ENCODE results near the gene OLIG2. TPM values are rescaled to one million over a fixed set of nuclear protein-coding genes. Genes with fewer than 3 reads are reported as not detected.

OLIG2 gene
- not detected for total RNA-seq
- total RNA-seq (2013), result not detected

DNA sequence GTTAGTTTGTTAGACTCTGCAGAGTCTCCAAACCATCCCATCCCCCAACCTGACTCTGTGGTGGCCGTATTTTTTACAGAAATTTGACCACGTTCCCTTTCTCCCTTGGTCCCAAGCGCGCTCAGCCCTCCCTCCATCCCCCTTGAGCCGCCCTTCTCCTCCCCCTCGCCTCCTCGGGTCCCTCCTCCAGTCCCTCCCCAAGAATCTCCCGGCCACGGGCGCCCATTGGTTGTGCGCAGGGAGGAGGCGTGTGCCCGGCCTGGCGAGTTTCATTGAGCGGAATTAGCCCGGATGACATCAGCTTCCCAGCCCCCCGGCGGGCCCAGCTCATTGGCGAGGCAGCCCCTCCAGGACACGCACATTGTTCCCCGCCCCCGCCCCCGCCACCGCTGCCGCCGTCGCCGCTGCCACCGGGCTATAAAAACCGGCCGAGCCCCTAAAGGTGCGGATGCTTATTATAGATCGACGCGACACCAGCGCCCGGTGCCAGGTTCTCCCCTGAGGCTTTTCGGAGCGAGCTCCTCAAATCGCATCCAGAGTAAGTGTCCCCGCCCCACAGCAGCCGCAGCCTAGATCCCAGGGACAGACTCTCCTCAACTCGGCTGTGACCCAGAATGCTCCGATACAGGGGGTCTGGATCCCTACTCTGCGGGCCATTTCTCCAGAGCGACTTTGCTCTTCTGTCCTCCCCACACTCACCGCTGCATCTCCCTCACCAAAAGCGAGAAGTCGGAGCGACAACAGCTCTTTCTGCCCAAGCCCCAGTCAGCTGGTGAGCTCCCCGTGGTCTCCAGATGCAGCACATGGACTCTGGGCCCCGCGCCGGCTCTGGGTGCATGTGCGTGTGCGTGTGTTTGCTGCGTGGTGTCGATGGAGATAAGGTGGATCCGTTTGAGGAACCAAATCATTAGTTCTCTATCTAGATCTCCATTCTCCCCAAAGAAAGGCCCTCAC, at the start of gene OLIG2:
OLIG2 (plus strand) TSS at position 447 of the 954 bp plus-strand sequence. CDS start 928 bp downstream, outside the sequence.
- intact Hi-C loops (cut with micrococcal nuclease), result loop anchor here (10.0 kb wide), 1 partner anchor 99 kb away; no protein-coding TSS in a partner anchor
- Mint-ChIP-seq H3K4me1 (peaks cover 51 to 62% of the 10 kb centered on the region in 2 donors), H3K4me3 (peak within 1 kb of the TSS; percentile 78), H3K9me3 (no peaks in the 10 kb centered on the region), H3K27me3 (ENCODE audit: low read depth in 2 of 2) (peaks cover 63 to 72% of the 10 kb centered on the region in 2 donors), H3K36me3 (peaks cover 6% of the 10 kb centered on the region), H3K27ac (peak within 1 kb of the TSS; percentile 42 to 80)
- ATAC-seq (no peak), DNase-seq (no peak)
- H3K36me3 ChIP-seq (ENCODE audit: control insufficient read depth, insufficient read depth, low read length), result no peaks in the 10 kb centered on the region
- H3K27me3 ChIP-seq (ENCODE audit: control insufficient read depth, insufficient read depth, low read length), result peaks cover 94% of the 10 kb centered on the region
- WGBS (ENCODE audit: insufficient coverage), result 5% methylated on average over 55 of the region's 59 CpGs
- no peak within 1 kb of the TSS for H3K27ac ChIP-seq (ENCODE audit: low read length)
- H3K4me1 ChIP-seq (ENCODE audit: control insufficient read depth, insufficient read depth, low read length), result peaks cover 73% of the 10 kb centered on the region
- TF ChIP-seq, protein P1, sequence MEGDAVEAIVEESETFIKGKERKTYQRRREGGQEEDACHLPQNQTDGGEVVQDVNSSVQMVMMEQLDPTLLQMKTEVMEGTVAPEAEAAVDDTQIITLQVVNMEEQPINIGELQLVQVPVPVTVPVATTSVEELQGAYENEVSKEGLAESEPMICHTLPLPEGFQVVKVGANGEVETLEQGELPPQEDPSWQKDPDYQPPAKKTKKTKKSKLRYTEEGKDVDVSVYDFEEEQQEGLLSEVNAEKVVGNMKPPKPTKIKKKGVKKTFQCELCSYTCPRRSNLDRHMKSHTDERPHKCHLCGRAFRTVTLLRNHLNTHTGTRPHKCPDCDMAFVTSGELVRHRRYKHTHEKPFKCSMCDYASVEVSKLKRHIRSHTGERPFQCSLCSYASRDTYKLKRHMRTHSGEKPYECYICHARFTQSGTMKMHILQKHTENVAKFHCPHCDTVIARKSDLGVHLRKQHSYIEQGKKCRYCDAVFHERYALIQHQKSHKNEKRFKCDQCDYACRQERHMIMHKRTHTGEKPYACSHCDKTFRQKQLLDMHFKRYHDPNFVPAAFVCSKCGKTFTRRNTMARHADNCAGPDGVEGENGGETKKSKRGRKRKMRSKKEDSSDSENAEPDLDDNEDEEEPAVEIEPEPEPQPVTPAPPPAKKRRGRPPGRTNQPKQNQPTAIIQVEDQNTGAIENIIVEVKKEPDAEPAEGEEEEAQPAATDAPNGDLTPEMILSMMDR (IDR thresholded peaks at IDR 0.05), result no peak
- peaks cover 3% of the 10 kb centered on the region for H3K9me3 ChIP-seq (ENCODE audit: control insufficient read depth, insufficient read depth, low read length)
- no peak within 1 kb of the TSS for H3K4me3 ChIP-seq (ENCODE audit: low read length)

DNA sequence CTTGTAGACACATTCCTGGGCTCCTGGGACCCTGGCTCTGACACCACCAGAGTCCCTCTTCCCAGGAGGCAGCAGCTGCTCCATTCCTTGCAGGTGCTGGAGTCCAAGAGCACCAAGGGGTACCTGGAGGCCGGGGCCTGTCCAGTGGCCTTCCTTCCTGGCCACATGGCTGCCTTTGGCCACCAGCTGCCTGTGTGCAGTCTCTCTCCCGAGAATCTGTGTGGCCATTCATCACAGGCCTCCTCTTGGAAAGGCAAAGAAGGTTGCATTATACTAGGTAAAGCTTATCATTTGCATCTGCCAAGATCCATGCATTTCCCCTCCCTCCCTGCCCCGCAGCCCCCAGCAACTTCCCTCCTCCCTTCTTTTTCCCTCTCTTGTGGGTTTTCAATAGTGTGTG, 48.9 kb upstream of the OLIG2 start:
- 96% methylated on average over 3 of the region's 3 CpGs for WGBS (ENCODE audit: insufficient coverage)
- H3K4me3 Mint-ChIP-seq, result no peak overlapping the region
- H3K9me3 ChIP-seq (ENCODE audit: control insufficient read depth, insufficient read depth, low read length), result no peaks in the 10 kb centered on the region

DNA sequence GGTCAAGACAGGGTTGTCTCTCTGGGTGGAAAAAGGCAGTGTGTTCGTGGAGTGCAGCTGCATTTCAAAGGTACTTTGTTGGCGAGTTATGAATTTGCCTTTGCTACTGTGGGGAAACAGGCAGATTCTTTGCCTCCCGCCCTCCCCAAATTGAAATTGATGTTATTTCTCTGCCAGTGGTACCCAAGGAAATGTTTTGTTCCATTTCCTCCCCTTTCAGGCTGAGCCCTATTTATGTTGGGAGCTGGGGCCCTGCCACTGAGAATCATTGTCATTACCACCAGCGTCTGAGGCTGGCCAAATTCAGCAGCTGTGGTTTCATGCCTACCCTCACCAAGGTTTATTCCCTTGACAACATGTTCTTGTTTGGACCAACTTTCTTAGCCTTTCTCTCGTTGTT, 48.5 kb upstream of the OLIG2 start:
- H3K4me3 ChIP-seq (ENCODE audit: low read length), result no peak overlapping the region
- Mint-ChIP-seq H3K27ac (no peak overlapping the region), H3K27me3 (ENCODE audit: low read depth in 2 of 2) (peaks cover 23% of the 10 kb centered on the region in 2 donors), H3K4me1 (no peaks in the 10 kb centered on the region), H3K4me3 (no peak overlapping the region), H3K36me3 (no peaks in the 10 kb centered on the region), H3K9me3 (no peaks in the 10 kb centered on the region)
- H3K27ac ChIP-seq (ENCODE audit: low read length), result no peak overlapping the region
- H3K4me1 ChIP-seq (ENCODE audit: control insufficient read depth, insufficient read depth, low read length), result no peaks in the 10 kb centered on the region
- intact Hi-C loops (cut with micrococcal nuclease), result no loop called here
- ATAC-seq (no peak), DNase-seq (no peak)
- no peaks in the 10 kb centered on the region for H3K36me3 ChIP-seq (ENCODE audit: control insufficient read depth, insufficient read depth, low read length)
- 68% methylated on average over 5 of the region's 5 CpGs for WGBS (ENCODE audit: insufficient coverage)
- TF ChIP-seq, protein P1 (IDR thresholded peaks at IDR 0.05), result no peak
- H3K27me3 ChIP-seq (ENCODE audit: control insufficient read depth, insufficient read depth, low read length), result no peaks in the 10 kb centered on the region
- H3K9me3 ChIP-seq (ENCODE audit: control insufficient read depth, insufficient read depth, low read length), result no peaks in the 10 kb centered on the region

More for the DNA sequence above, 48.9 kb upstream of the OLIG2 start:
- no peaks in the 10 kb centered on the region for H3K9me3 Mint-ChIP-seq
- H3K36me3 Mint-ChIP-seq, result no peaks in the 10 kb centered on the region
- H3K27ac Mint-ChIP-seq, result no peak overlapping the region
- no peak overlapping the region for H3K27ac ChIP-seq (ENCODE audit: low read length)
- no peaks in the 10 kb centered on the region for H3K4me1 Mint-ChIP-seq
- TF ChIP-seq, protein P1 (IDR thresholded peaks at IDR 0.05), result no peak
- H3K27me3 Mint-ChIP-seq (ENCODE audit: low read depth in 2 of 2), result peaks cover 23% of the 10 kb centered on the region in 2 donors
- H3K27me3 ChIP-seq (ENCODE audit: control insufficient read depth, insufficient read depth, low read length), result no peaks in the 10 kb centered on the region
- H3K4me3 ChIP-seq (ENCODE audit: low read length), result no peak overlapping the region
- no peak for DNase-seq
- intact Hi-C loops (cut with micrococcal nuclease), result no loop called here
- no peaks in the 10 kb centered on the region for H3K36me3 ChIP-seq (ENCODE audit: control insufficient read depth, insufficient read depth, low read length)
- ATAC-seq, result no peak
- H3K4me1 ChIP-seq (ENCODE audit: control insufficient read depth, insufficient read depth, low read length), result no peaks in the 10 kb centered on the region

Measured in natural killer cell (primary cell).